H1 (cell line): ENCODE measurements around the gene CACNB2. TPM values are rescaled to one million over a fixed set of nuclear protein-coding genes. Genes with fewer than 3 reads are reported as not detected.

Experiments used
- CTCF ChIA-PET: fragments of 300-600 bp; sonication (Branson Sonifier 250); formaldehyde crosslinking; loops from one replicate; lab custom pipeline; 2021; ENCODE audit not compliant: partially characterized antibody; lab: Charles Lee
- POLR2A ChIA-PET: fragments of 300-600 bp; sonication (Branson Sonifier 250); formaldehyde crosslinking; loops from one replicate; lab custom pipeline; 2021; ENCODE audit warnings: inconsistent platforms; ENCODE audit not compliant: partially characterized antibody; lab: Charles Lee
- DNase-seq, 2 experiments: peaks; one replicate each; pipeline versions ENCODE4 v3.0.0 to v3.0.0-alpha.2; 2010 to 2022; ENCODE audit warnings: low spot score in 2 of 2, low read depth in 1 of 2, mixed read lengths in 1 of 2
- FAIRE-seq: peaks from 2 replicates; lab custom pipeline; 2011; peaks lifted over from hg19 to GRCh38; lab: Jason Lieb, UNC
- H2AFZ ChIP-seq: 2 replicates; pipeline ENCODE4 v1.8.1; 2012; ENCODE audit warnings: low read length, inconsistent platforms
- H2AK5ac ChIP-seq: 2 replicates; pipeline ENCODE4 v1.6.1; 2013; ENCODE audit warnings: low read depth, low read length
- H2BK120ac ChIP-seq: replicated peaks from 2 replicates; pipeline ENCODE3; 2013; ENCODE audit warnings: low read depth, low read length, inconsistent platforms
- H2BK12ac ChIP-seq: 2 replicates; pipeline ENCODE4 v1.6.1; 2013; ENCODE audit warnings: low read depth, low read length
- H2BK15ac ChIP-seq: 2 replicates; pipeline ENCODE4 v1.6.1; 2013; ENCODE audit warnings: low read length
- H2BK20ac ChIP-seq: 2 replicates; pipeline ENCODE4 v1.6.1; 2013; ENCODE audit warnings: low read length
- H2BK5ac ChIP-seq: 2 replicates; pipeline ENCODE4 v1.6.1; 2013; ENCODE audit warnings: low read depth, low read length
- H3K14ac ChIP-seq: 2 replicates; pipeline ENCODE4 v1.6.1; 2013; ENCODE audit warnings: inconsistent platforms; ENCODE audit not compliant: insufficient read length
- H3K18ac ChIP-seq: 2 replicates; pipeline ENCODE4 v1.6.1; 2013; ENCODE audit warnings: low read length; ENCODE audit errors: extremely low read depth
- H3K23ac ChIP-seq: 2 replicates; pipeline ENCODE4 v1.6.1; 2013; ENCODE audit warnings: inconsistent platforms; ENCODE audit not compliant: insufficient read length
- H3K23me2 ChIP-seq: 2 replicates; pipeline ENCODE4 v1.6.1; 2013; ENCODE audit warnings: low read depth, low read length
- H3K27ac ChIP-seq: 2 replicates; pipeline ENCODE4 v1.6.1; 2011; ENCODE audit warnings: low read depth, low read length, inconsistent platforms
- H3K27me3 ChIP-seq, 4 experiments: replicated peaks in 1 of 4; 1 replicate in 1 of 4; 2 replicates in 3 of 4; pipeline versions ENCODE4 v1.6.1 to v1.8.1; 2011 to 2013; ENCODE audit warnings: low read length in 3 of 4, mild to moderate bottlenecking in 3 of 4, inconsistent platforms in 2 of 4, mixed read lengths in 2 of 4, moderate library complexity in 1 of 4; ENCODE audit not compliant: control insufficient read depth in 3 of 4, insufficient read depth in 3 of 4; ENCODE audit errors: extremely low read depth in 1 of 4
- H3K36me3 ChIP-seq, 4 experiments: 2 replicates each; pipeline versions ENCODE4 v1.6.1 to v1.8.1; 2011 to 2013; ENCODE audit warnings: mild to moderate bottlenecking in 4 of 4, low read length in 3 of 4, moderate library complexity in 2 of 4, control low read depth in 1 of 4, inconsistent platforms in 1 of 4; ENCODE audit not compliant: insufficient read depth in 4 of 4, control insufficient read depth in 2 of 4
- H3K4ac ChIP-seq: replicated peaks from 2 replicates; pipeline ENCODE3; 2013; ENCODE audit warnings: low read length, low read depth, mixed read lengths, inconsistent platforms; ENCODE audit not compliant: insufficient read length
- H3K4me1 ChIP-seq, 4 experiments: replicated peaks in 1 of 4; 1 replicate in 1 of 4; 2 replicates in 3 of 4; pipeline versions ENCODE4 v1.6.1 to v1.8.1; 2011 to 2013; ENCODE audit warnings: low read length in 3 of 4, inconsistent platforms in 2 of 4, mixed read lengths in 1 of 4; ENCODE audit not compliant: insufficient read depth in 4 of 4, control insufficient read depth in 3 of 4
- H3K4me2 ChIP-seq, 2 experiments: 2 replicates each; pipeline versions ENCODE4 v1.6.1 to v1.8.1; 2011 to 2013; ENCODE audit warnings: low read depth in 2 of 2, low read length in 2 of 2, control low read depth in 1 of 2, inconsistent platforms in 1 of 2, mild to moderate bottlenecking in 1 of 2; ENCODE audit not compliant: insufficient read depth in 1 of 2
- H3K4me3 ChIP-seq, 4 experiments: fragments of 200-600, 300-600 bp in 1 of 4; sonication (generic), shearing (Covaris generic), sonication (Bioruptor Twin) in 1 of 4; 2 replicates each; pipeline versions ENCODE4 v1.5.1 to v1.8.1; 2011 to 2016; ENCODE audit warnings: low read length in 4 of 4, low read depth in 3 of 4, control low read depth in 2 of 4, inconsistent platforms in 2 of 4, mild to moderate bottlenecking in 2 of 4, mixed read lengths in 1 of 4, moderate library complexity in 1 of 4; ENCODE audit not compliant: insufficient read depth in 2 of 4; ENCODE audit errors: extremely low read depth in 1 of 4
- H3K56ac ChIP-seq: replicated peaks from 2 replicates; pipeline ENCODE3; 2013; ENCODE audit warnings: low read depth, mild to moderate bottlenecking, mixed read lengths, low read length, inconsistent platforms; ENCODE audit not compliant: insufficient read length
- H3K79me1 ChIP-seq: 2 replicates; pipeline ENCODE4 v1.6.1; 2013; ENCODE audit warnings: low read depth, low read length, control low read depth
- H3K79me2 ChIP-seq, 2 experiments: 2 replicates each; pipeline versions ENCODE4 v1.6.1 to v1.8.1; 2012 to 2013; ENCODE audit warnings: low read length in 2 of 2, mild to moderate bottlenecking in 2 of 2, inconsistent platforms in 1 of 2; ENCODE audit not compliant: insufficient read depth in 2 of 2, control insufficient read depth in 1 of 2
- H3K9ac ChIP-seq, 4 experiments: replicated peaks in 1 of 4; 1 replicate in 1 of 4; 2 replicates in 3 of 4; pipeline versions ENCODE4 v1.6.1 to v1.8.1; 2011 to 2013; ENCODE audit warnings: low read depth in 3 of 4, low read length in 3 of 4, control low read depth in 2 of 4, mild to moderate bottlenecking in 2 of 4, moderate library complexity in 2 of 4, inconsistent platforms in 1 of 4; ENCODE audit errors: extremely low read depth in 1 of 4
- H3K9me3 ChIP-seq, 2 experiments: 2 replicates each; pipeline versions ENCODE4 v1.6.1 to v1.8.1; 2012 to 2013; ENCODE audit warnings: mild to moderate bottlenecking in 2 of 2, moderate library complexity in 2 of 2, control low read depth in 1 of 2, inconsistent platforms in 1 of 2, low read depth in 1 of 2, low read length in 1 of 2, mixed read lengths in 1 of 2; ENCODE audit not compliant: insufficient read depth in 2 of 2
- H4K20me1 ChIP-seq, 2 experiments: replicated peaks in 1 of 2; 2 replicates each; pipeline versions ENCODE3 to v1.8.1; 2011 to 2013; ENCODE audit warnings: inconsistent platforms in 2 of 2, low read length in 2 of 2, mild to moderate bottlenecking in 1 of 2; ENCODE audit not compliant: insufficient read depth in 2 of 2, control insufficient read depth in 1 of 2
- H4K5ac ChIP-seq: 2 replicates; pipeline ENCODE4 v1.6.1; 2013; ENCODE audit warnings: low read length, low read depth, mixed read lengths, inconsistent platforms; ENCODE audit not compliant: insufficient read length
- H4K8ac ChIP-seq: 2 replicates; pipeline ENCODE4 v1.8.0; 2013; ENCODE audit warnings: mild to moderate bottlenecking, moderate library complexity, low read length, inconsistent platforms; ENCODE audit not compliant: insufficient read depth; ENCODE audit errors: extremely low read depth
- H4K91ac ChIP-seq: replicated peaks from 2 replicates; pipeline ENCODE3; 2013; ENCODE audit warnings: low read length, mixed read lengths, inconsistent platforms; ENCODE audit not compliant: insufficient read length
- BRCA1 ChIP-seq: IDR thresholded peaks from 2 replicates; pipeline ENCODE4 v1.6.1; 2012; ENCODE audit warnings: low read depth, low read length, improper control_type of control experiment
- CTBP2 ChIP-seq: IDR thresholded peaks from 2 replicates; pipeline ENCODE4 v1.7.0; 2011; ENCODE audit warnings: borderline replicate concordance, mild to moderate bottlenecking, moderate library complexity, mixed read lengths, low read length; ENCODE audit not compliant: insufficient read depth, insufficient read length
- FOSL1 ChIP-seq: IDR thresholded peaks from 2 replicates; pipeline ENCODE4 v1.6.1; 2011; ENCODE audit warnings: mild to moderate bottlenecking, low read depth, low read length, moderate library complexity; ENCODE audit not compliant: insufficient read depth
- HDAC2 ChIP-seq, 2 experiments: fragments of 300-600 bp in 1 of 2; sonication (generic) in 1 of 2; IDR thresholded peaks; 2 replicates each; pipeline ENCODE4 v1.6.1; 2011 to 2012; ENCODE audit warnings: low read depth in 2 of 2, low read length in 2 of 2, mild to moderate bottlenecking in 2 of 2, moderate library complexity in 2 of 2, borderline replicate concordance in 1 of 2, inconsistent platforms in 1 of 2
- MAFK ChIP-seq: IDR thresholded peaks from 2 replicates; pipeline ENCODE4 v1.6.1; 2012; ENCODE audit warnings: low read depth, mild to moderate bottlenecking, improper control_type of control experiment, low read length
- NRF1 ChIP-seq: IDR thresholded peaks from 2 replicates; pipeline ENCODE4 v1.6.1; 2011; ENCODE audit warnings: mild to moderate bottlenecking, low read depth, low read length, improper control_type of control experiment
- PHF8 ChIP-seq: fragments of 200-600 bp; sonication (generic); conservative IDR thresholded peaks from 2 replicates; pipeline ENCODE4 v1.7.1; 2012; ENCODE audit warnings: low read depth, mild to moderate bottlenecking, inconsistent platforms, low read length, moderate library complexity
- RAD21 ChIP-seq, 2 experiments: IDR thresholded peaks in 1 of 2; conservative IDR thresholded peaks in 1 of 2; 2 replicates each; pipeline ENCODE4 v1.6.1; 2011; ENCODE audit warnings: low read depth in 2 of 2, low read length in 2 of 2, improper control_type of control experiment in 1 of 2, inconsistent platforms in 1 of 2, mild to moderate bottlenecking in 1 of 2, moderate library complexity in 1 of 2
- SAP30 ChIP-seq: fragments of 300-600 bp; sonication (generic); IDR thresholded peaks from 2 replicates; pipeline ENCODE4 v1.7.1; 2012; ENCODE audit warnings: low read length, moderate library complexity, mild to moderate bottlenecking, inconsistent platforms; ENCODE audit not compliant: insufficient read depth, insufficient replicate concordance
- SIN3A ChIP-seq, 2 experiments: IDR thresholded peaks in 1 of 2; conservative IDR thresholded peaks in 1 of 2; 2 replicates each; pipeline ENCODE4 v1.6.1; 2011 to 2012; ENCODE audit warnings: low read length in 2 of 2, improper control_type of control experiment in 1 of 2, low read depth in 1 of 2, mild to moderate bottlenecking in 1 of 2
- TAF7 ChIP-seq: optimal IDR thresholded peaks from 2 replicates; pipeline ENCODE3; 2011; ENCODE audit warnings: low read depth, mild to moderate bottlenecking, inconsistent platforms, low read length, moderate library complexity, borderline replicate concordance
- USF2 ChIP-seq: IDR thresholded peaks from 2 replicates; pipeline ENCODE4 v1.6.1; 2011; ENCODE audit warnings: low read length, improper control_type of control experiment
- WGBS, 2 experiments: shearing (Covaris generic) in 1 of 2; methylation state at CpG; one replicate each; pipeline versions ENCODE4 v1.1.6 to v1.1.7; 2013 to 2015; ENCODE audit warnings: low lambda C conversion rate in 2 of 2, mixed read lengths in 2 of 2, inconsistent platforms in 1 of 2, low coverage in 1 of 2, missing lambda C conversion rate in 1 of 2; ENCODE audit not compliant: insufficient replicate concordance in 2 of 2, insufficient coverage in 1 of 2, insufficient read length in 1 of 2; ENCODE audit errors: extremely low coverage in 1 of 2, missing lambda C conversion rate in 1 of 2; 5-methylcytosine and 5-hydroxymethylcytosine counted together
- polyA plus RNA-seq, 7 experiments: library from polyadenylated mRNA; depleted of rRNA in 3 of 7; stranded (reverse) in 5 of 7; unstranded in 2 of 7; fragments of >200 nt in 5 of 7; fragments of 200-250 nt in 2 of 7; gene quantifications; 1 replicate in 5 of 7; 2 replicates in 1 of 7; 4 replicates in 1 of 7; pipeline versions ENCODE4 v1.2.1 to v1.2.3, GENCODE V29; 2011 to 2013; ENCODE audit warnings: missing spikeins in 2 of 7, mixed read lengths in 2 of 7
- total RNA-seq: library from RNA; stranded (reverse); fragmentation: NEBNext Ultra II Directional; extraction: Animal tissue kit (Norgen Biotek cat#: 25700); gene quantifications from 2 replicates; pipeline ENCODE4 v1.2.1, GENCODE V29; 2021

The CACNB2 gene
- total and polyA plus RNA-seq, 2 of the 8 experiments (the other 6 are each of a cell fraction or from before 2014, with no cell fraction given): 2.4 to 3.2 TPM

GRCh38 chr10:18437486-18437885 lies 297.3 kb downstream of the CACNB2 start:
- H3K27ac ChIP-seq: no peak overlapping the region
- WGBS, 2 experiments: 74% methylated on average over 5 of the region's 5 CpGs; no CpG with 5 or more reads in 1 of the 2 experiments
- H3K18ac ChIP-seq: no peak overlapping the region
- H4K91ac ChIP-seq: no peak overlapping the region
- no peak overlapping the region for H4K5ac ChIP-seq
- DNase-seq (no peak), FAIRE-seq (no peak)
- CTCF ChIA-PET: no interaction called here
- H4K20me1 ChIP-seq: no peaks in the 10 kb centered on the region
- H2BK12ac ChIP-seq: no peak overlapping the region
- no peaks in the 10 kb centered on the region for H3K27me3 ChIP-seq
- H2BK15ac ChIP-seq: no peak overlapping the region
- H3K9me3 ChIP-seq: no peaks in the 10 kb centered on the region
- no peaks in the 10 kb centered on the region for H3K36me3 ChIP-seq
- no peak overlapping the region for H3K14ac ChIP-seq
- H3K4ac ChIP-seq: no peak overlapping the region
- no peak overlapping the region for H2AK5ac ChIP-seq
- no peak overlapping the region for H3K9ac ChIP-seq
- H3K4me2 ChIP-seq: no peak overlapping the region
- no peak overlapping the region for H2BK5ac ChIP-seq
- H3K23ac ChIP-seq: no peak overlapping the region
- no peak overlapping the region for H2BK120ac ChIP-seq
- H4K8ac ChIP-seq: no peak overlapping the region
- H2BK20ac ChIP-seq: no peak overlapping the region
- POLR2A ChIA-PET: no interaction called here
- no peak overlapping the region for H2AFZ ChIP-seq
- no peak overlapping the region for H3K56ac ChIP-seq
- H3K23me2 ChIP-seq: no peaks in the 10 kb centered on the region
- H3K4me3 ChIP-seq: no peak overlapping the region
- no peaks in the 10 kb centered on the region for H3K4me1 ChIP-seq
- no peaks in the 10 kb centered on the region for H3K79me2 ChIP-seq
- H3K79me1 ChIP-seq: no peaks in the 10 kb centered on the region
- no peak for TF ChIP-seq PHF8
- no peak for TF ChIP-seq BRCA1
- TF ChIP-seq USF2: no peak
- no peak for TF ChIP-seq HDAC2 (IDR thresholded peaks at IDR 0.05; ENCODE audit: borderline replicate concordance in 1 of 2, low read depth in 2 of 2, low read length in 2 of 2)
- TF ChIP-seq NRF1: no peak
- TF ChIP-seq TAF7: no peak
- no peak for TF ChIP-seq CTBP2
- no peak for TF ChIP-seq FOSL1
- no peak for TF ChIP-seq SIN3A (conservative IDR thresholded peaks at IDR 0.05 in 1 of 2, IDR thresholded peaks at IDR 0.05 in 1 of 2; ENCODE audit: low read depth in 1 of 2, low read length in 2 of 2)
- TF ChIP-seq RAD21 (IDR thresholded peaks at IDR 0.05 in 1 of 2, conservative IDR thresholded peaks at IDR 0.05 in 1 of 2; ENCODE audit: low read depth in 2 of 2, low read length in 2 of 2): no peak
- no peak for TF ChIP-seq MAFK
- TF ChIP-seq SAP30: no peak
